Measurements from ENCODE around the gene NEURL1. TPM values are rescaled to one million over a fixed set of nuclear protein-coding genes. Genes with fewer than 3 reads are reported as not detected.
"Not testable (repeated sequence)": the region's sequence is repeated elsewhere in the genome, so short reads cannot be mapped to it uniquely, and the experiment has no call there.

Gene NEURL1
- polyA plus RNA-seq, 3 donors: 3.0 to 17.2 (median 3.3) TPM

- TF ChIP-seq CTCF (IDR thresholded peaks at IDR 0.05): no peak
- H3K9me3 ChIP-seq (replicated peaks in 1 of 2; ENCODE audit: control insufficient read depth in 1 of 2, insufficient read depth in 1 of 2, low read length in 2 of 2): no peaks in the 10 kb centered on the region
- H3K9me3 Mint-ChIP-seq: peaks cover 0 to 2% (median 0%) of the 10 kb centered on the region in 7 donors
- 78% methylated on average over 3 of the region's 5 CpGs for WGBS (ENCODE audit: insufficient coverage)
- peak overlapping the region in 3 of 7 donors; percentile 10 to 45 (median 38) for H3K27ac Mint-ChIP-seq
- H2AFZ ChIP-seq (ENCODE audit: insufficient read depth, low read depth, low read length, poor library complexity, severe bottlenecking): peak overlapping the region; percentile 41
- H3K4me3 Mint-ChIP-seq: no peak overlapping the region
- H3K4me2 ChIP-seq (replicated peaks; ENCODE audit: extremely low read depth, low read length, poor library complexity, severe bottlenecking): no peak overlapping the region
- H3K4me3 ChIP-seq (replicated peaks in 1 of 3; ENCODE audit: low read depth in 2 of 3, low read length in 3 of 3): no peak overlapping the region
- no peak overlapping the region for H3K9ac ChIP-seq (ENCODE audit: insufficient read depth, low read length, poor library complexity, severe bottlenecking)
- peaks cover 12% of the 10 kb centered on the region for H3K4me1 Mint-ChIP-seq
- no peak overlapping the region for H3K27ac ChIP-seq (ENCODE audit: low read depth in 1 of 2, low read length in 2 of 2)
- H3K36me3 ChIP-seq (replicated peaks in 1 of 2; ENCODE audit: control insufficient read depth in 1 of 2, insufficient read depth in 2 of 2, low read length in 2 of 2): no peaks in the 10 kb centered on the region
- H3K36me3 Mint-ChIP-seq: no peaks in the 10 kb centered on the region
- H3K79me2 ChIP-seq (ENCODE audit: insufficient read depth, low read length): no peaks in the 10 kb centered on the region
- DNase-seq: no peak
- peaks cover 0 to 2% (median 0%) of the 10 kb centered on the region in 3 donors for H3K27me3 Mint-ChIP-seq (ENCODE audit: low read depth in 3 of 3)
- peaks cover 13 to 22% of the 10 kb centered on the region in 2 donors for H3K4me1 ChIP-seq (ENCODE audit: control insufficient read depth in 1 of 2, insufficient read depth in 2 of 2, low read length in 2 of 2)
- no peaks in the 10 kb centered on the region for H4K20me1 ChIP-seq (ENCODE audit: insufficient read depth, low read length)
- intact Hi-C loops (cut with micrococcal nuclease): loop anchor here in 1 of 2 donors (10.0 kb wide), 1 partner anchor 566 kb away; the partner anchor contains the start of gene CNNM2
- no peaks in the 10 kb centered on the region for H3K27me3 ChIP-seq (ENCODE audit: control insufficient read depth in 2 of 2, insufficient read depth in 2 of 2, low read length in 2 of 2)
These were observed 13.0 kb upstream of the NEURL1 start for GRCh38 chr10:103480521-103480920.

- DNase-seq: peak; percentile 65 to 82 (median 76)
- no peak overlapping the region for H3K27ac Mint-ChIP-seq
- peaks cover 6 to 11% of the 10 kb centered on the region in 2 donors for H3K4me1 ChIP-seq (ENCODE audit: control insufficient read depth in 1 of 2, insufficient read depth in 2 of 2, low read length in 2 of 2)
- no peak overlapping the region for H2AFZ ChIP-seq (ENCODE audit: insufficient read depth, low read depth, low read length, poor library complexity, severe bottlenecking)
- H3K4me3 Mint-ChIP-seq: no peak overlapping the region
- H4K20me1 ChIP-seq (ENCODE audit: insufficient read depth, low read length): no peaks in the 10 kb centered on the region
- H3K4me2 ChIP-seq (replicated peaks; ENCODE audit: extremely low read depth, low read length, poor library complexity, severe bottlenecking): no peak overlapping the region
- H3K4me3 ChIP-seq (replicated peaks in 1 of 3; ENCODE audit: low read depth in 2 of 3, low read length in 3 of 3): no peak overlapping the region
- no peaks in the 10 kb centered on the region for H3K79me2 ChIP-seq (ENCODE audit: insufficient read depth, low read length)
- peaks cover 11% of the 10 kb centered on the region for H3K4me1 Mint-ChIP-seq
- no peaks in the 10 kb centered on the region for H3K27me3 ChIP-seq (ENCODE audit: control insufficient read depth in 2 of 2, insufficient read depth in 2 of 2, low read length in 2 of 2)
- peaks cover 0 to 2% (median 0%) of the 10 kb centered on the region in 7 donors for H3K9me3 Mint-ChIP-seq
- intact Hi-C loops (cut with micrococcal nuclease): loop anchor here in 1 of 2 donors (10.0 kb wide), 1 partner anchor 567 kb away; the partner anchor contains the start of gene CNNM2
- no peak overlapping the region for H3K27ac ChIP-seq (ENCODE audit: low read depth in 1 of 2, low read length in 2 of 2)
- H3K9me3 ChIP-seq (replicated peaks in 1 of 2; ENCODE audit: control insufficient read depth in 1 of 2, insufficient read depth in 1 of 2, low read length in 2 of 2): no peaks in the 10 kb centered on the region
- WGBS (ENCODE audit: insufficient coverage): 66% methylated on average over 8 of the region's 12 CpGs
- peaks cover 0 to 3% (median 2%) of the 10 kb centered on the region in 3 donors for H3K27me3 Mint-ChIP-seq (ENCODE audit: low read depth in 3 of 3)
- H3K36me3 Mint-ChIP-seq: no peaks in the 10 kb centered on the region
- no peaks in the 10 kb centered on the region for H3K36me3 ChIP-seq (replicated peaks in 1 of 2; ENCODE audit: control insufficient read depth in 1 of 2, insufficient read depth in 2 of 2, low read length in 2 of 2)
- H3K9ac ChIP-seq (ENCODE audit: insufficient read depth, low read length, poor library complexity, severe bottlenecking): no peak overlapping the region
- TF ChIP-seq CTCF (IDR thresholded peaks at IDR 0.05): peak; percentile 81
These were observed 11.5 kb upstream of the NEURL1 start for GRCh38 chr10:103481974-103482531.

- H3K9ac ChIP-seq (ENCODE audit: insufficient read depth, low read length, poor library complexity, severe bottlenecking); H3K4me1 Mint-ChIP-seq; H3K36me3 ChIP-seq (replicated peaks in 1 of 2; ENCODE audit: control insufficient read depth in 1 of 2, insufficient read depth in 2 of 2, low read length in 2 of 2); H3K9me3 ChIP-seq (replicated peaks in 1 of 2; ENCODE audit: control insufficient read depth in 1 of 2, insufficient read depth in 1 of 2, low read length in 2 of 2); H4K20me1 ChIP-seq (ENCODE audit: insufficient read depth, low read length); H3K79me2 ChIP-seq (ENCODE audit: insufficient read depth, low read length); H3K27ac ChIP-seq (ENCODE audit: low read depth in 1 of 2, low read length in 2 of 2); H3K27ac Mint-ChIP-seq; H3K4me2 ChIP-seq (replicated peaks; ENCODE audit: extremely low read depth, low read length, poor library complexity, severe bottlenecking); H2AFZ ChIP-seq (ENCODE audit: insufficient read depth, low read depth, low read length, poor library complexity, severe bottlenecking); H3K36me3 Mint-ChIP-seq; H3K4me3 ChIP-seq (replicated peaks in 1 of 3; ENCODE audit: low read depth in 2 of 3, low read length in 3 of 3); H3K27me3 ChIP-seq (ENCODE audit: control insufficient read depth in 2 of 2, insufficient read depth in 2 of 2, low read length in 2 of 2); H3K9me3 Mint-ChIP-seq; H3K4me3 Mint-ChIP-seq; H3K4me1 ChIP-seq (ENCODE audit: control insufficient read depth in 1 of 2, insufficient read depth in 2 of 2, low read length in 2 of 2); DNase-seq: not testable (repeated sequence)
- 88% methylated on average over 6 of the region's 8 CpGs for WGBS (ENCODE audit: insufficient coverage)
- H3K27me3 Mint-ChIP-seq (ENCODE audit: low read depth in 3 of 3): peaks cover 8 to 11% (median 10%) of the 10 kb centered on the region in 3 donors
- intact Hi-C loops (cut with micrococcal nuclease): loop anchor here in 1 of 2 donors (5.0 to 10.0 kb wide), 2 partner anchors 35 to 572 kb away; partner anchors contain the start of genes CALHM2 and CNNM2
These were observed 6.7 kb upstream of the NEURL1 start for GRCh38 chr10:103486635-103487409.
